T-helper 17 cell (primary cell): Measurements from ENCODE around the gene MTERF2. TPM values are rescaled to one million over a fixed set of nuclear protein-coding genes. Genes with fewer than 3 reads are reported as not detected.

Source experiments
- ATAC-seq: fragments of 150-1000 bp; cut with Tn5 transposase; 2 replicates; pipeline ENCODE4 v1.10.0; 2021; ENCODE audit warnings: mild to moderate bottlenecking, moderate library complexity
- DNase-seq, 3 donors: peaks; one replicate each; pipeline versions ENCODE4 v3.0.0 to v3.0.0-alpha.2; 2020 to 2021
- H3K9me3 ChIP-seq: one replicate; pipeline ENCODE4 v1.7.0; 2013; ENCODE audit warnings: low read length, mild to moderate bottlenecking; ENCODE audit not compliant: control insufficient read depth, poor library complexity, severe bottlenecking
- H3K27ac Mint-ChIP-seq: one replicate; pipeline ENCODE4 v1.8.0; 2022; ENCODE audit warnings: mild to moderate bottlenecking, moderate library complexity, mixed read lengths
- H3K27me3 Mint-ChIP-seq: one replicate; pipeline ENCODE4 v1.8.0; 2022; ENCODE audit warnings: mixed read lengths
- H3K36me3 Mint-ChIP-seq: one replicate; pipeline ENCODE4 v1.8.0; 2022; ENCODE audit warnings: low read depth, mixed read lengths
- H3K4me1 Mint-ChIP-seq: one replicate; pipeline ENCODE4 v1.8.0; 2022; ENCODE audit warnings: mild to moderate bottlenecking, mixed read lengths
- H3K4me3 Mint-ChIP-seq: one replicate; pipeline ENCODE4 v1.8.0; 2022; ENCODE audit warnings: mild to moderate bottlenecking, moderate library complexity, mixed read lengths
- total RNA-seq, 4 donors: library from RNA in 2 of 4; stranded (reverse) in 2 of 4; gene quantifications; one replicate each; pipeline ENCODE4 v1.2.3 and lab custom pipeline; 2022 to 2026

The MTERF2 gene
- total RNA-seq, 2 donors from 2014 or later = 12.7 to 13.8 TPM

GRCh38 chr12:106956048-106956578, 30.8 kb downstream of the MTERF2 start:
- ATAC-seq (peak; percentile 36), DNase-seq (peak; percentile 12 to 52 (median 51))
- Mint-ChIP-seq H3K27ac (peak overlapping the region; percentile 95), H3K4me3 (peak overlapping the region; percentile 97), H3K4me1 (peaks cover 27% of the 10 kb centered on the region), H3K27me3 (no peaks in the 10 kb centered on the region), H3K36me3 (no peaks in the 10 kb centered on the region)
- no peaks in the 10 kb centered on the region for H3K9me3 ChIP-seq

DNA sequence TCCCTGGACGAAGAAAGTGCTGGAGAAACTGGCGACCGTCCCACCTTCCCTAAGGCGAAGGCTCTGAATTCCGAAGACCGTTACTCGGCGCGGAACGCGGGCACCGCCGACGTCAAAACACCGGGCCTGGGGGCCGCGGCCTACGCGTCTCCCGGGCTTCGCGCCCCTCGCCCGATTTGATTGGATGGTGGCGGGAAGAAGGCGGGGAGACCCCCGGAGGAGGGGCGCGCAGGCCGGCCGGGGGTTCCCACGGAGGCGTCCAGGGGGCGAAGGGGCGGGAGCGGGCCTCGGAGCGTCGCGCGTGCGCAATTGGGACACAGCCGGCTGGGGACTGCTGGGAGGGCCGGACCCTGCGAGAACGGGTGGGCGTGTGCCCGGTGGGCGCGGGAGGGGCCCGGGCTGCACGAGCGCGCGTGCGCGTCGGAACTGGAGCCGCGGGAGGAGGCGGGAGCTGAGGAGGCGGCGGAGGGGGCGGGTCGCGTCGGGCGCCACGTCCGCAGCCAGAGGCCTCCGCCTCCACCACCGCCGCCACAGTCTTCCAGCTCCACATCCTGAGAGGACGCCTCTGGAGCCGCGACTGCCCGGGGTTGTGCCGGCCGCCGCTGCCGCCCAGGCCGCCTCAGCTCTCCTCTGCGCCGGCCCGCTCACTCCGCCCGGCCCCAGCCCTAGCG, 31.4 kb downstream of the MTERF2 start, which contains the start of gene TMEM263:
Gene TMEM263 (plus strand): TSS at position 531 of the 671 bp plus-strand sequence. CDS start 11,210 bp downstream, outside the sequence.
- H3K9me3 ChIP-seq = no peaks in the 10 kb centered on the region
- Mint-ChIP-seq H3K36me3 (no peaks in the 10 kb centered on the region), H3K27ac (peak within 1 kb of the TSS; percentile 95), H3K4me3 (peak within 1 kb of the TSS; percentile 97), H3K4me1 (peaks cover 24% of the 10 kb centered on the region), H3K27me3 (no peaks in the 10 kb centered on the region)
- ATAC-seq = peak; percentile 79
- peak; percentile 82 to 93 (median 88) for DNase-seq

- Mint-ChIP-seq H3K27me3 (no peaks in the 10 kb centered on the region), H3K4me3 (peak overlapping the region; percentile 97), H3K27ac (peak overlapping the region; percentile 94), H3K4me1 (peaks cover 22% of the 10 kb centered on the region), H3K36me3 (no peaks in the 10 kb centered on the region)
- H3K9me3 ChIP-seq = no peaks in the 10 kb centered on the region
- DNase-seq = peak in 2 of 3 donors; percentile 8
- peak; percentile 40 for ATAC-seq
Measured at GRCh38 chr12:106954462-106955376, 32.2 kb downstream of the MTERF2 start.

DNA sequence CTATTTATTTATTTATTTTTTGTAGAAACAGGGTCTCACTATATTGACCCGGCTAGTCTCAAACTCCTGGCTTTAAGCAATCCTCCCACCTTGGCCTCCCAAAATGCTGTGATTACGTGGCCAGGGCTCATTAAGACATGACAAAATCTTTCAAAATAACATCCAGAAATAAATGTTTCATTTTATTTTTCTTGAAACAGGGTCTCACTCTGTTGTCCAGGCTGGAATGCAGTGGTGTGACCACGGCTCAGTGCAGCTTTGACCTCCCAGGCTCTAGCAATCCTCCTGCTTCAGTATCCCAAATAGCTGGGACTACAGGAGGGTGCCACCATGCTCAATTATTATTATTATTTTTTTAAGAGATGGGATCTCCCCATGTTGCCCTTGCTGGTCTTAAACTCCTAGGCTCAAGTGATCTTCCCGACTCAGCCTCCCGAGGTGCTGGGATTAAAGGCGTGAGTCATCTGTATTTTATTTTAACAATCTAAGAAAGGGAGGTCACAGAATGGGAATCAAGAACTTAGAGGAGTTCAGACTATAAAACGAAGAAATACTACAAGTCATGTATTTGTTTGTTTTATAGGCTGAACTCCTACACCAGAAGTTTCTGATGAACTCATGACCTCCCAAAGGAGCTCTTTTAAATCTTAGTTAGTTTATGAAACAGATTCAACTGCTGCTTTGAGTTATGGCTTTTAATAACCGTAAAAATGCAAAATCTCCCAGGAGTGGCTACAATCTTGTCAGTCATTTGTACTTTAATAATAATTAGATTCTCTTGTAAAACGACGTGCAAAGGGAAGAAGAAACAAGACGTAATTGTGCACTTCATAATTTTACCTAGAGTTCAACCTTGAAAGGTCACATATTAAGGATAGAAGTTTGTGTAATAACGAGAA, 33.3 kb downstream of the MTERF2 start:
- H3K4me3 Mint-ChIP-seq = no peak overlapping the region
- no peaks in the 10 kb centered on the region for H3K27me3 Mint-ChIP-seq
- ATAC-seq (no peak), DNase-seq (no peak)
- H3K4me1 Mint-ChIP-seq = peaks cover 22% of the 10 kb centered on the region
- H3K27ac Mint-ChIP-seq = no peak overlapping the region
- H3K9me3 ChIP-seq = no peaks in the 10 kb centered on the region
- no peaks in the 10 kb centered on the region for H3K36me3 Mint-ChIP-seq

GRCh38 chr12:106950591-106950990, 36.4 kb downstream of the MTERF2 start:
- Mint-ChIP-seq H3K4me1 (peaks cover 7% of the 10 kb centered on the region), H3K36me3 (no peaks in the 10 kb centered on the region), H3K27ac (no peak overlapping the region), H3K27me3 (no peaks in the 10 kb centered on the region), H3K4me3 (no peak overlapping the region)
- no peak for ATAC-seq
- DNase-seq = no peak
- no peaks in the 10 kb centered on the region for H3K9me3 ChIP-seq

DNA sequence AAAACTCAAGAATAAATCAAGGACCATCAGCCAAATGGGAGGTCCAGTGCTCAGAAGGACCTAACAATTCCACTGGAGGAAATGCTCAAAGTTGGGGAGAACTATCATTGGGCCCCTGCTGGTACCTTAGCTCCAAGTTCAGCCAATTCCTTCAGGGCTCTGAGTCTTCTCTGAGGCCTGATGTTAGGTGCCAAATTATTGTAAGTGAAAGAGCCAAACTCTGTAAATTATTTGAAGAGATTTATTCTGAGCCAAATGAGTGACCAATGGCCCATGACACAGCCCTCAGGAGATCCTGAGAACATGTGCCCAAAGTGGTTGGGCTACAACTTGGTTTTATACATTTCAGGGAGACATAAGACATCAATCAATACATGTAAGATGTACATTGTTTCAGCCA, 39.5 kb downstream of the MTERF2 start:
- no peak for ATAC-seq
- Mint-ChIP-seq H3K36me3 (no peaks in the 10 kb centered on the region), H3K4me1 (peaks cover 4% of the 10 kb centered on the region), H3K27ac (no peak overlapping the region), H3K4me3 (no peak overlapping the region), H3K27me3 (no peaks in the 10 kb centered on the region)
- no peaks in the 10 kb centered on the region for H3K9me3 ChIP-seq
- no peak for DNase-seq

DNA sequence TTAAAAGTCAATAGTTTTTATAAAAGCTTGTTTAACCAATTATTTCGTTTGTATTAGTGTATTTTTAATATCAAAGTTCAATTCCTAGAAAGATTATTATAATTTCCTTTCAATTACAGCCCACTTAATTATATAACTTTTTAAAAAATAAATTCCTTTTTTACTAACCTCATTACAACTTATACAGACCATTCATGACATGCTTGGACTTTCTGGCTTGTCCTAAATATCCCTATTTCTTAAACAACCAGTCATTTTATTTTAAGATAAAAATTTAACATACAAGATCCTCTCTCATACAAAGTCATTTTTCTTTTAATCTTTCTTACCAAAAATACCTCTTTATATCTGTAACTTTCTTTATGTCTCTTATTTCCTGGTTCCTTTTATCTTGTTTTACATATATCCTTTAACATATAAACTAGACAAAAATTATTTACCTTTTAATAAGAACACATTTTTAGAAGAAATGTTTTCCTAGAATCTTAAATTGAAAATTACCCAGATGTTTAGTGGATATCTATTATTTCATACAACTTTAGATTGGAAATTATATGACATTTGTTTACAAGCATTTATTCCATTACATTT, 41.6 kb downstream of the MTERF2 start:
- H3K27me3 Mint-ChIP-seq = no peaks in the 10 kb centered on the region
- H3K9me3 ChIP-seq = no peaks in the 10 kb centered on the region
- DNase-seq (no peak), ATAC-seq (no peak)
- H3K36me3 Mint-ChIP-seq = no peaks in the 10 kb centered on the region
- no peak overlapping the region for H3K4me3 Mint-ChIP-seq
- no peak overlapping the region for H3K27ac Mint-ChIP-seq
- H3K4me1 Mint-ChIP-seq = no peaks in the 10 kb centered on the region

GRCh38 chr12:106942775-106943174, 44.2 kb downstream of the MTERF2 start:
- Mint-ChIP-seq H3K27me3 (no peaks in the 10 kb centered on the region), H3K36me3 (no peaks in the 10 kb centered on the region), H3K4me3 (no peak overlapping the region), H3K4me1 (no peaks in the 10 kb centered on the region), H3K27ac (no peak overlapping the region)
- ATAC-seq (no peak), DNase-seq (no peak)
- no peaks in the 10 kb centered on the region for H3K9me3 ChIP-seq

DNA sequence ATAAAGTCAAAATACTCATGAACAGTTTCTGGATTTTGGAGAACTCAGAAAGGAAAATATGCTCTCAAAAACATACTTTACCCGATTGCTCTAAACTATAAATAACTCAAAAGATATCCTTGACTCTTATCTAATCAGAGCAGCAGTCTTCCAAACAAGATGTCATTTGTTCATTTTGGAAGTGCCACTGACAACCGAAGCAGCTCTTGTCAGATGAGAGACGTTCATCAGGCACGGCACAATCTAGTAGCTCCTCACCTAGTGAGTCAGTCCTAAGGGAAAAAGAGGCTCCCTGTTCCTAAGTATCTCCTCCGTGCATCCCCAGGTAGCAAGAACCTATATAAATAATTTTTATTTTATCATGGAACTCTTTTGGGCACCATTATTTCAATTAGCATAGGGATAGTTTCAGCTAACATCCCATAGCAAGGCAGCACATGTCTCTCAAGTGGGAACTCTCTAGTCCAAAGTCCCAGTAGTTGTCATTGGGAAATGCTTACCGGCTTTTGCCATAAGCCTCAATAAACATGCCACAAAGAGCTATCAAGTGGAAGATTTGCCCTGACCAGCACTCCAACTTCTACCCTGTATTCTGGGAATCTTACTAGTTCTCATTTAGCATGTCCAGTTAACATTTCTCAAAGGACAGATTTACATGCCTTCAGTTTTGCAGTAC, 45.3 kb downstream of the MTERF2 start:
- Mint-ChIP-seq H3K36me3 (peaks cover 2% of the 10 kb centered on the region), H3K4me3 (no peak overlapping the region), H3K27ac (no peak overlapping the region), H3K4me1 (no peaks in the 10 kb centered on the region), H3K27me3 (no peaks in the 10 kb centered on the region)
- no peak for ATAC-seq
- H3K9me3 ChIP-seq = no peaks in the 10 kb centered on the region
- DNase-seq = no peak

DNA sequence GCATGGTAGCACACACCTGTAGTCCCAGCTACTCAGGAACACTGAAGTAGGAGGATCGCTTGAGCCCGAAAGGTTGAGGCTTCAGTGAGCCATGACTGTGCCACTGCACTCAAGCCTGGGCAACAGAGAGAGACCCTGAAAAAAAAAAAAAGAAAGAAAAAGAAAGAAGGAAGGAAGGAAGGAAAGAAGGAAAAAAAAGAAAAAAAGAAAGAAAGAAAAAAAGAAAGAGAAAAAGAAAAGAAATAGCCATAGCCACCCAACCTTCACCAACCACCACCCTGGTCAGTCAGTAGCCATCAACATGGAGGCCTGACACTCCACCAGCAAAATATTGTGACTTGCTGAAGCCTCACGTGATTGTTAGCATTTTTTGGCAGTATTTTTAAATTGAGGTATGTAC, 52.7 kb downstream of the MTERF2 start:
- H3K27me3 Mint-ChIP-seq = peaks cover 19% of the 10 kb centered on the region
- H3K27ac Mint-ChIP-seq = no peak overlapping the region
- H3K4me1 Mint-ChIP-seq = peaks cover 4% of the 10 kb centered on the region
- DNase-seq = no peak
- H3K4me3 Mint-ChIP-seq = no peak overlapping the region
- H3K9me3 ChIP-seq = no peaks in the 10 kb centered on the region
- no peak for ATAC-seq
- peaks cover 4% of the 10 kb centered on the region for H3K36me3 Mint-ChIP-seq
